OCI-LY3 (cell line): Measurements from ENCODE around the gene HP.

ENCODE experiments used
- H2AFZ ChIP-seq: fragments of 200-600, 300-600 bp; shearing (Covaris generic); 2 replicates; pipeline ENCODE4 v1.6.0; 2014; ENCODE audit warnings: antibody characterized with exemption, low read depth, low read length
- H3K27ac ChIP-seq: fragments of 200-600, 300-600 bp; sonication (generic); 2 replicates; pipeline ENCODE4 v1.5.1; 2014; ENCODE audit warnings: mild to moderate bottlenecking, low read length, moderate library complexity, mixed read lengths
- H3K27me3 ChIP-seq: fragments of 200-600, 300-600 bp; sonication (generic); 2 replicates; pipeline ENCODE4 v1.6.1; 2014; ENCODE audit warnings: low read depth, low read length, mixed read lengths
- H3K36me3 ChIP-seq: fragments of 200-600, 300-600 bp; sonication (generic); replicated peaks from 2 replicates; pipeline ENCODE3; 2014; ENCODE audit warnings: low read depth, low read length, mixed read lengths
- H3K4me1 ChIP-seq: fragments of 300-600, 200-600 bp; sonication (generic); 2 replicates; pipeline ENCODE4 v1.6.1; 2014; ENCODE audit warnings: low read length, mixed read lengths
- H3K4me2 ChIP-seq: fragments of 200-600, 300-600 bp; sonication (generic); 2 replicates; pipeline ENCODE4 v1.6.1; 2014; ENCODE audit warnings: low read length, mixed read lengths
- H3K4me3 ChIP-seq: fragments of 300-600, 200-600 bp; sonication (generic); 2 replicates; pipeline ENCODE4 v1.5.1; 2014; ENCODE audit warnings: antibody characterized with exemption, mild to moderate bottlenecking, low read length, moderate library complexity
- H3K79me2 ChIP-seq: fragments of 300-600, 200-600 bp; shearing (Covaris generic); 2 replicates; pipeline ENCODE4 v1.6.1; 2014; ENCODE audit warnings: mild to moderate bottlenecking, low read length, mixed read lengths
- H3K9ac ChIP-seq: fragments of 300-600, 200-600 bp; shearing (Covaris generic); 2 replicates; pipeline ENCODE4 v1.6.0; 2014; ENCODE audit warnings: mild to moderate bottlenecking, low read length, moderate library complexity
- H3K9me3 ChIP-seq: fragments of 200-600, 300-600 bp; shearing (Covaris generic); 2 replicates; pipeline ENCODE4 v1.6.1; 2014; ENCODE audit warnings: low read length, mixed read lengths; ENCODE audit not compliant: insufficient read depth
- H4K20me1 ChIP-seq: fragments of 200-600, 300-600 bp; sonication (generic); 2 replicates; pipeline ENCODE4 v1.6.1; 2016; ENCODE audit warnings: low read length, mixed read lengths; ENCODE audit not compliant: insufficient read depth
- EZH2phosphoT487 ChIP-seq: fragments of 200-600 bp; shearing (Covaris generic); IDR thresholded peaks from 2 replicates; pipeline ENCODE4 v1.6.1; 2018; ENCODE audit warnings: antibody characterized with exemption, mixed run types, low read depth
- TF ChIP-seq, protein P1 (sequence below): fragments of 200-600, 300-600 bp; sonication (generic); IDR thresholded peaks from 2 replicates; pipeline ENCODE4 v1.5.1; 2014; ENCODE audit warnings: antibody characterized with exemption, low read length, low read depth

HP gene

DNA sequence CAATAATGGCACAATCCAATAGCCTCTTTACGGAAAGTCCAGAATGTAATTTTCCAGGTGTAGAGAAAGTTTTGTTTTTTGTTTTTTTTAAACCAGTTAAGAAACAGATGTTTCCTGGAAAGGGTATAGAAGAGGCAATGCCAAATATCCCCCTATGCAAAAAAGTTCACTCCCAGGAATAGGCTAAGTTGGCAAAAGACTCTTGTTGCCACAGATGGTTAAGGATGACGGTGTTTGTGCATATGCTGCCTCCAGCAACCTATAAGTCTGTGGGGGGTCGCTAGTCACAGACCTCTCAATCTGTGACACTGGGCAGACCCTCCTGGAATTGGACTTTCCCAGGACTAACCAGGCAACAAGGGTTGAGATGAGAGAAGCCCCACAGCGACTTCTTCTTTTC lies 20.9 kb upstream of the HP start:
- Histone ChIP-seq H2AFZ (no peak overlapping the region), H3K4me1 (no peaks in the 10 kb centered on the region), H4K20me1 (no peaks in the 10 kb centered on the region), H3K4me2 (no peak overlapping the region), H3K9me3 (no peaks in the 10 kb centered on the region), H3K4me3 (no peak overlapping the region), H3K27ac (no peak overlapping the region), H3K36me3 (no peaks in the 10 kb centered on the region), H3K9ac (no peak overlapping the region), H3K79me2 (no peaks in the 10 kb centered on the region), H3K27me3 (no peaks in the 10 kb centered on the region)
- no peak for TF ChIP-seq EZH2phosphoT487
- TF ChIP-seq, protein P1, sequence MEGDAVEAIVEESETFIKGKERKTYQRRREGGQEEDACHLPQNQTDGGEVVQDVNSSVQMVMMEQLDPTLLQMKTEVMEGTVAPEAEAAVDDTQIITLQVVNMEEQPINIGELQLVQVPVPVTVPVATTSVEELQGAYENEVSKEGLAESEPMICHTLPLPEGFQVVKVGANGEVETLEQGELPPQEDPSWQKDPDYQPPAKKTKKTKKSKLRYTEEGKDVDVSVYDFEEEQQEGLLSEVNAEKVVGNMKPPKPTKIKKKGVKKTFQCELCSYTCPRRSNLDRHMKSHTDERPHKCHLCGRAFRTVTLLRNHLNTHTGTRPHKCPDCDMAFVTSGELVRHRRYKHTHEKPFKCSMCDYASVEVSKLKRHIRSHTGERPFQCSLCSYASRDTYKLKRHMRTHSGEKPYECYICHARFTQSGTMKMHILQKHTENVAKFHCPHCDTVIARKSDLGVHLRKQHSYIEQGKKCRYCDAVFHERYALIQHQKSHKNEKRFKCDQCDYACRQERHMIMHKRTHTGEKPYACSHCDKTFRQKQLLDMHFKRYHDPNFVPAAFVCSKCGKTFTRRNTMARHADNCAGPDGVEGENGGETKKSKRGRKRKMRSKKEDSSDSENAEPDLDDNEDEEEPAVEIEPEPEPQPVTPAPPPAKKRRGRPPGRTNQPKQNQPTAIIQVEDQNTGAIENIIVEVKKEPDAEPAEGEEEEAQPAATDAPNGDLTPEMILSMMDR: no peak

DNA sequence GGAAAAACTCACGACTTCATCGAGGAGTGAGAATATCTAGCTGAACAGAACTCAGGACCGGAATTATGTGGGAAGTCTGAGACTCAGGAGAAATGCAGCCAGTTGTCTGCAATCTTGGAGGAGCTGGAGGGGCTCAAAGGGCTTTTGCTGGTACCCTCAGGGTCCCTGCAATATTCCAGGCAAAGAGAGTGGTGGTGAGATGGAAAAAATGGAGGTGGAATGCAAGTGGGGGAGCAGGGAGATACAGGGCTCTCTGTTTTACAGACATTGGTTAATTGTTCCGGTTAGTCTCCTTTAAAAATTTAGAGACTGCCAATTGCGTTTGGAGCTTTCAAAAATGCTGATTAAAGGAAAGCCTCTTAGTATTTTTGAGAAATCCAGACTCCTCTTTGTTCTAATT lies 18.2 kb upstream of the HP start:
- no peaks in the 10 kb centered on the region for H3K9me3 ChIP-seq
- no peak overlapping the region for H3K4me2 ChIP-seq
- no peaks in the 10 kb centered on the region for H3K4me1 ChIP-seq
- H4K20me1 ChIP-seq: no peaks in the 10 kb centered on the region
- no peak overlapping the region for H3K4me3 ChIP-seq
- H2AFZ ChIP-seq: no peak overlapping the region
- no peaks in the 10 kb centered on the region for H3K36me3 ChIP-seq
- H3K79me2 ChIP-seq: no peaks in the 10 kb centered on the region
- no peak overlapping the region for H3K27ac ChIP-seq
- no peaks in the 10 kb centered on the region for H3K27me3 ChIP-seq
- no peak for TF ChIP-seq EZH2phosphoT487
- TF ChIP-seq, protein P1: no peak
- no peak overlapping the region for H3K9ac ChIP-seq

DNA sequence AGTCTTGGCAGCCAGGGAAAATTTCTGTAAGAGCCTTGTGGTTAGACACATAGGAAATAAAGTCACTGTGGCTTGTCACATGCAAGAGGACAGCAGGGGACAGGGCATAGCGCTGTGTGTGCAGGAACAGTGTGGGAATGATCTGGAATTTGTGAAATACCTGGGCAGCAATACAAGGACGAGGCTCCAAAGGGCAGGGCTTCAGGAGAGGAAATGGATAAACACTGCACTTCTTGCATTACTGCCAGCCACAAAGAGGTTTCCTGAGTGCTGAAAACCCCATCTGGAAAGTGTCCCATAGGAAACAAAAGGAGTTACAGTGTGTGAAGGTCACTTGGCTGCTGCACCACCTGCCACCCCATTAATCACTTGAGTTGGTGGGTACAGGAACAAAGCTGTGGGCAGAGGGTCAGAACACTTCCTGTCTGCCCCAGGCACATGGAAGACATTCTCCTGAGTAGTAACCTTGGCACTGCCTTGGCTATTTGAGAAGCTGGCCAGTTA lies 12.1 kb upstream of the HP start:
- Histone ChIP-seq H3K27me3 (no peaks in the 10 kb centered on the region), H4K20me1 (no peaks in the 10 kb centered on the region), H3K4me1 (no peaks in the 10 kb centered on the region), H3K4me2 (no peak overlapping the region), H3K27ac (no peak overlapping the region), H3K79me2 (no peaks in the 10 kb centered on the region), H3K36me3 (peaks cover 2% of the 10 kb centered on the region), H2AFZ (no peak overlapping the region), H3K4me3 (no peak overlapping the region), H3K9me3 (no peaks in the 10 kb centered on the region), H3K9ac (no peak overlapping the region)
- no peak for TF ChIP-seq EZH2phosphoT487
- TF ChIP-seq, protein P1: no peak

DNA sequence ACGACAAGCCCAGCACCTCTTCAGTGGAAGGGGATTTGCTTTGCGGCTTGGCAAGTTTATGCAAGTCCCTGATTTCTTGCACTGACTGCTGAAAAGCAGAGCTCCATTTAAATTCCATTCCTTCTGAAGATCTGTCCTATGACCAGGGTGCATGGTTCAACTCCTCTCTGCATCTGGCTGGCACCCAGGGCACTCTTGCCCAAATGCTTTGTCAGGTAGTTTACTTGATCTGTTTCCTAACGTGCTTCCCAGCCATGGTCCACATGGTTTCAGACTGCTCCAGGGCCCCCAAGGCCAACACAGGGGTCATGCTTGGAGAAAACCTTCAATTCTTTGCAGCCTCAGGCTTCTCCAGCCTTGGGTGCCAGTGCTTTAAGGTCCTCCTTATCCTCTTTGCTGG lies 11.2 kb upstream of the HP start:
- Histone ChIP-seq H3K9ac (no peak overlapping the region), H2AFZ (no peak overlapping the region), H4K20me1 (no peaks in the 10 kb centered on the region), H3K4me3 (no peak overlapping the region), H3K9me3 (no peaks in the 10 kb centered on the region), H3K79me2 (no peaks in the 10 kb centered on the region), H3K27me3 (no peaks in the 10 kb centered on the region), H3K4me1 (no peaks in the 10 kb centered on the region), H3K4me2 (no peak overlapping the region), H3K36me3 (peaks cover 2% of the 10 kb centered on the region), H3K27ac (no peak overlapping the region)
- TF ChIP-seq, protein P1: no peak
- no peak for TF ChIP-seq EZH2phosphoT487
